ENCODE data around the gene RTP5. TPM values are rescaled to one million over a fixed set of nuclear protein-coding genes. Genes with fewer than 3 reads are reported as not detected.
"Not testable (repeated sequence)": the region's sequence is repeated elsewhere in the genome, so short reads cannot be mapped to it uniquely, and the experiment has no call there.

The RTP5 gene
- total RNA-seq, 2 donors from 2014 or later, result 0.63 TPM; not detected in 1

- H3K36me3 ChIP-seq, result no peaks in the 10 kb centered on the region
- H3K4me3 ChIP-seq, result no peak overlapping the region
- DNase-seq (ENCODE audit: low spot score) (no peak), ATAC-seq (ENCODE audit: insufficient number of reproducible peaks, low FRiP score, low read depth) (no peak)
- H3K4me1 ChIP-seq (ENCODE audit: control insufficient read depth in 1 of 2, low read depth in 2 of 2), result no peaks in the 10 kb centered on the region
- TF ChIP-seq CTCF (IDR thresholded peaks at IDR 0.05), result no peak
- no peaks in the 10 kb centered on the region for H3K27me3 ChIP-seq (replicated peaks; ENCODE audit: insufficient read depth)
- no peak overlapping the region for H3K27ac ChIP-seq
- no peaks in the 10 kb centered on the region for H3K9me3 ChIP-seq
These were observed 44.2 kb downstream of the RTP5 start for GRCh38 chr2:241913703-241914102.

GRCh38 chr2:241914542-241914941 lies 45.0 kb downstream of the RTP5 start:
- H3K4me3 ChIP-seq, result no peak overlapping the region
- H3K27ac ChIP-seq, result no peak overlapping the region
- ATAC-seq (ENCODE audit: insufficient number of reproducible peaks, low FRiP score, low read depth) (no peak), DNase-seq (ENCODE audit: low spot score) (no peak)
- no peaks in the 10 kb centered on the region for H3K9me3 ChIP-seq
- H3K27me3 ChIP-seq (replicated peaks; ENCODE audit: insufficient read depth), result no peaks in the 10 kb centered on the region
- no peak for TF ChIP-seq CTCF (IDR thresholded peaks at IDR 0.05)
- no peaks in the 10 kb centered on the region for H3K36me3 ChIP-seq
- no peaks in the 10 kb centered on the region for H3K4me1 ChIP-seq (ENCODE audit: control insufficient read depth in 1 of 2, low read depth in 2 of 2)

GRCh38 chr2:241921631-241922030 lies 52.1 kb downstream of the RTP5 start:
- not testable (repeated sequence) for H3K4me1 ChIP-seq (ENCODE audit: control insufficient read depth in 1 of 2, low read depth in 2 of 2); H3K36me3 ChIP-seq; ATAC-seq (ENCODE audit: insufficient number of reproducible peaks, low FRiP score, low read depth); H3K27ac ChIP-seq; H3K4me3 ChIP-seq; H3K27me3 ChIP-seq (replicated peaks; ENCODE audit: insufficient read depth); DNase-seq (ENCODE audit: low spot score); H3K9me3 ChIP-seq

- Histone ChIP-seq H3K27me3 (replicated peaks; ENCODE audit: insufficient read depth) (no peaks in the 10 kb centered on the region), H3K4me3 (no peak overlapping the region), H3K4me1 (ENCODE audit: control insufficient read depth in 1 of 2, low read depth in 2 of 2) (no peaks in the 10 kb centered on the region), H3K9me3 (no peaks in the 10 kb centered on the region), H3K27ac (no peak overlapping the region), H3K36me3 (no peaks in the 10 kb centered on the region)
- no peak for TF ChIP-seq CTCF (IDR thresholded peaks at IDR 0.05)
- ATAC-seq (ENCODE audit: insufficient number of reproducible peaks, low FRiP score, low read depth) (no peak), DNase-seq (ENCODE audit: low spot score) (no peak)
These were observed 52.9 kb downstream of the RTP5 start for GRCh38 chr2:241922411-241922810.

- H3K27ac ChIP-seq; H3K36me3 ChIP-seq; H3K9me3 ChIP-seq; H3K4me1 ChIP-seq (ENCODE audit: control insufficient read depth in 1 of 2, low read depth in 2 of 2); ATAC-seq (ENCODE audit: insufficient number of reproducible peaks, low FRiP score, low read depth); DNase-seq (ENCODE audit: low spot score); H3K4me3 ChIP-seq; H3K27me3 ChIP-seq (replicated peaks; ENCODE audit: insufficient read depth): not testable (repeated sequence)
These were observed 53.5 kb downstream of the RTP5 start for GRCh38 chr2:241922816-241923601.

Other genes with a start within 250 kb of the RTP5 start
- gene THAP4, start 232.6 kb upstream of the RTP5 start, total RNA-seq, result 10 to 100 TPM; 27.2 to 31.1 TPM
- 10 to 100 TPM; 52.0 to 86.1 TPM for gene ATG4B, start 232.0 kb upstream of the RTP5 start, total RNA-seq
- gene DTYMK, start 182.9 kb upstream of the RTP5 start, total RNA-seq, result 1 to 10 TPM; 6.2 to 6.4 TPM
- 10 to 100 TPM; 27.3 to 64.8 TPM for gene ING5, start 167.7 kb upstream of the RTP5 start, total RNA-seq
- 10 to 100 TPM; 11.1 to 38.0 TPM for gene D2HGDH, start 135.1 kb upstream of the RTP5 start, total RNA-seq
- 1 to 10 TPM in 1 of 2 donors, under 1 TPM in 1; 0.49 to 2.2 TPM for gene GAL3ST2, start 92.9 kb upstream of the RTP5 start, total RNA-seq
- gene NEU4, start 60.5 kb upstream of the RTP5 start, total RNA-seq, result 10 to 100 TPM in 1 of 2 donors, 1 to 10 TPM in 1; 5.4 to 22.0 TPM
- under 1 TPM; 0.68 to 0.92 TPM for gene PDCD1, start 10.8 kb upstream of the RTP5 start, total RNA-seq

All from thoracic aorta (tissue), 2 donors.